Measurements from ENCODE around the gene GARNL3. TPM values are rescaled to one million over a fixed set of nuclear protein-coding genes. Genes with fewer than 3 reads are reported as not detected.
A peak's percentile ranks its signal among the peaks of the same experiment; 100 is the strongest.

Gene GARNL3
- total RNA-seq, 2 donors from 2014 or later: 34.2 to 34.4 TPM

DNA sequence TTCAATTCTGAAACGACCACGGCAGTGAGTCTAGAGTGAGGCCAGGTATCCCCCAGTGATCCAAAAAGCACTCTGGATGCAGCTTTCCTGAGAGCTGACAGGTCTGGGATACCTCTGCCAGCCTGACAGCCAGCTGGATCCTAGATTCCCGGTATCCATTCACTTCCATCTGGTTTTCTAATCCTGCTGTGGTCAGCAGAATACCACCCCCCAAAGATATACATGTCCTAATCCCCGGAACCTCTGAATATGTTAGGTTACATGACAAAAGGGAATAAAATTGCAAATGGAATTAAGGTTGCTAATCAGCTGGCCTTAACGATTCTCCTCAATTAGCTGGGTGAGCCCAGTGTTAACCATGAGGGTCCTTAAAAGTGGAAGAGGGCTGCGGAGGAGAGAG, 158.2 kb downstream of the GARNL3 start:
- H3K4me3 ChIP-seq: peak overlapping the region in 1 of 2 donors; percentile 85
- intact Hi-C loops (cut with DNase I): no loop called here

DNA sequence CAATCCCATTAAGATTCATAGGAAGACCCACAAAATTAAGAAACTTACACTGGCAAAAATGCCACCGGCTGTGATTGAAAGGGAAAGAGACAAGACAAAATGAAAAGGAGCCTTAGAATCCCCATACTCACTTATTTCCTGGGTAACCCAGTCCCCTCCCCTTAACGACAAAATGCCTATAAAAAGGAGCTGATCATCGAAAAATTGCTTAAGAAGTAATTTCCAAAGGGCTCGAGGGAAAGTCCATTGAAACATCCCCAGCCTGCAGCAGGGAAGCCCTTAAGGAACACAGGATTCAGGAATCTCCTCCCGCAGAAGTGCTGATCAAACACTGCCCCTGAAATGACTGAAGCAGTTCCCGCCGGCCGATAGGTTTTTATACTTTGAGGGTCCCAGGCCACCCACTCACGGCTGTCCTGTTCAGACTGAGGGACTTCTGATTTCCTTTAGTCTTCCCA, 158.9 kb downstream of the GARNL3 start:
- WGBS: 1% methylated on average over 9 of the region's 9 CpGs
- Histone ChIP-seq H3K27me3 (replicated peaks; ENCODE audit: insufficient read depth) (no peaks in the 10 kb centered on the region), H3K36me3 (no peaks in the 10 kb centered on the region), H3K27ac (peak overlapping the region; percentile 81 to 85), H3K9me3 (no peaks in the 10 kb centered on the region), H3K4me1 (replicated peaks) (peaks cover 14% of the 10 kb centered on the region), H3K4me3 (peak overlapping the region; percentile 69 to 85)
- DNase-seq (ENCODE audit: low spot score): no peak
- intact Hi-C loops (cut with DNase I): no loop called here
- TF ChIP-seq POLR2A (IDR thresholded peaks at IDR 0.05) (no peak), POLR2AphosphoS5 (IDR thresholded peaks at IDR 0.05) (no peak)
- TF ChIP-seq, protein P1, sequence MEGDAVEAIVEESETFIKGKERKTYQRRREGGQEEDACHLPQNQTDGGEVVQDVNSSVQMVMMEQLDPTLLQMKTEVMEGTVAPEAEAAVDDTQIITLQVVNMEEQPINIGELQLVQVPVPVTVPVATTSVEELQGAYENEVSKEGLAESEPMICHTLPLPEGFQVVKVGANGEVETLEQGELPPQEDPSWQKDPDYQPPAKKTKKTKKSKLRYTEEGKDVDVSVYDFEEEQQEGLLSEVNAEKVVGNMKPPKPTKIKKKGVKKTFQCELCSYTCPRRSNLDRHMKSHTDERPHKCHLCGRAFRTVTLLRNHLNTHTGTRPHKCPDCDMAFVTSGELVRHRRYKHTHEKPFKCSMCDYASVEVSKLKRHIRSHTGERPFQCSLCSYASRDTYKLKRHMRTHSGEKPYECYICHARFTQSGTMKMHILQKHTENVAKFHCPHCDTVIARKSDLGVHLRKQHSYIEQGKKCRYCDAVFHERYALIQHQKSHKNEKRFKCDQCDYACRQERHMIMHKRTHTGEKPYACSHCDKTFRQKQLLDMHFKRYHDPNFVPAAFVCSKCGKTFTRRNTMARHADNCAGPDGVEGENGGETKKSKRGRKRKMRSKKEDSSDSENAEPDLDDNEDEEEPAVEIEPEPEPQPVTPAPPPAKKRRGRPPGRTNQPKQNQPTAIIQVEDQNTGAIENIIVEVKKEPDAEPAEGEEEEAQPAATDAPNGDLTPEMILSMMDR (IDR thresholded peaks at IDR 0.05): no peak

More for the DNA sequence above, 158.2 kb downstream of the GARNL3 start:
- Histone ChIP-seq H3K27ac (no peak overlapping the region), H3K9me3 (no peaks in the 10 kb centered on the region), H3K27me3 (replicated peaks; ENCODE audit: insufficient read depth) (no peaks in the 10 kb centered on the region), H3K4me1 (replicated peaks) (peaks cover 14% of the 10 kb centered on the region), H3K36me3 (no peaks in the 10 kb centered on the region)
- 57% methylated on average over 6 of the region's 6 CpGs for WGBS
- no peak for DNase-seq (ENCODE audit: low spot score)
- TF ChIP-seq POLR2A (IDR thresholded peaks at IDR 0.05) (no peak), POLR2AphosphoS5 (IDR thresholded peaks at IDR 0.05) (no peak)

DNA sequence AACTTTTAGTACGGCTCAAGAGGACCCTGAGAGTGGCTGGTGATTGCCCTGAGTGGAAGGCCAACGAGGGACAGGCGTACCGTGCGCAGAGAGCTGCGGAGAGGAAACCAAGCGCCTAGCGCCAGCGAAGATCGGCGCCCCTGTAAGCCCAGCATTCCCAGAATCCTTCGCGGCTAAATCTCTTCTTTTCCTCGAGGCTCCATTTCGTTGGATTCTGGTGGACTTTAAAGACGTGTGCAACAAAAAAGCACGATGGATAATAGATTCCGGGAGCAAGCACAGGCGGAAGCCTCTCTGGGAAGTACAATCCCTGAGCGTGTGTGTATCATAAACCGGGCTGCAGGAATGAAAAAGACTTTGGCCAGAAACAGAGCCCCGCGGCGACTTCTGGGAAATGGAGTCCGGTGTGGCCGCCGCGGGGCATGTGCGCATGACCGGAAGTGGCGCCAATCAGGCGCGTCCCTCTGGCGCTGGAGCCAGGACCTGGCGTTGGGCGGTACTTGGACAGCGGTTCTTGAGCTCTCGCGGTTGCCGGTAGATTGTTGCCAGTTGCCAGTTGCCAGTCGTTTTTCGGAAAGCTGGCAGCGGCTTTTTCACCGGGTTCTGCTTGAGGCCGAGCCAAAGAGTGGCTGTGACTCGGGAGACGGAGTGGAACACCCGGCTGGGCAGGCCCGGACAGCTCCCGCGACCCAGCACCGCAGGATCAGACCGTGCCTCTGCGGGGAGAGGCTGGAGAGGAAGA, 159.5 kb downstream of the GARNL3 start, which contains the start of gene ZNF79:
ZNF79 (plus strand) TSS at position 449 of the 742 bp plus-strand sequence. CDS start 406 bp downstream, outside the sequence.
- intact Hi-C loops (cut with DNase I): no loop called here
- Histone ChIP-seq H3K4me1 (replicated peaks) (peaks cover 14% of the 10 kb centered on the region), H3K4me3 (peak within 1 kb of the TSS; percentile 69 to 85), H3K9me3 (no peaks in the 10 kb centered on the region), H3K27me3 (replicated peaks; ENCODE audit: insufficient read depth) (no peaks in the 10 kb centered on the region), H3K27ac (peak within 1 kb of the TSS; percentile 81 to 85), H3K36me3 (no peaks in the 10 kb centered on the region)
- peak; percentile 90 for DNase-seq (ENCODE audit: low spot score)
- WGBS: under 1% methylated on average over 53 of the region's 54 CpGs
- TF ChIP-seq, protein P1 (IDR thresholded peaks at IDR 0.05): peak in 2 of 4 experiments; percentile 22 to 30
- TF ChIP-seq POLR2AphosphoS5 (IDR thresholded peaks at IDR 0.05) (peak; percentile 96), POLR2A (IDR thresholded peaks at IDR 0.05) (peak; percentile 36)

DNA sequence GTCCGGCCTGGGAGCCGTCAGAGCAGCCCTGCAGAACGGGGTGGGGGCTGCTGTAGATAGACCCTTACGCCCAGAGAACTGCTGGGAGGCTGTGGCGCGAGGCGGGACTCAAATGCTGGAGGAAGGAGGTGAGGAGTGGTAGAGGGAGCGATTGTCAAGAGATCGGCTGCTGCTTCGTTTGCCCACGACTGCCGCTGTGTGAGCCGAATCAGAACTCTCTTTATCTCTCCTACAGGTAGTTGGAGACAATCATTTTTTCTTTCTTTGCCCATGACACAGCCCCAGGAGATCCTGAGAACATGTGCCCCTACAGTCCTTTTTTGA, 160.1 kb downstream of the GARNL3 start:
- no peak for DNase-seq (ENCODE audit: low spot score)
- TF ChIP-seq, protein P1 (IDR thresholded peaks at IDR 0.05): no peak
- TF ChIP-seq POLR2AphosphoS5 (IDR thresholded peaks at IDR 0.05): no peak
- TF ChIP-seq POLR2A (IDR thresholded peaks at IDR 0.05): no peak
- Histone ChIP-seq H3K36me3 (no peaks in the 10 kb centered on the region), H3K27me3 (replicated peaks; ENCODE audit: insufficient read depth) (no peaks in the 10 kb centered on the region), H3K4me3 (peak overlapping the region; percentile 69 to 85), H3K4me1 (replicated peaks) (peaks cover 14% of the 10 kb centered on the region), H3K27ac (peak overlapping the region; percentile 81 to 85), H3K9me3 (no peaks in the 10 kb centered on the region)
- intact Hi-C loops (cut with DNase I): no loop called here
- WGBS: 0% methylated on average over 13 of the region's 13 CpGs

DNA sequence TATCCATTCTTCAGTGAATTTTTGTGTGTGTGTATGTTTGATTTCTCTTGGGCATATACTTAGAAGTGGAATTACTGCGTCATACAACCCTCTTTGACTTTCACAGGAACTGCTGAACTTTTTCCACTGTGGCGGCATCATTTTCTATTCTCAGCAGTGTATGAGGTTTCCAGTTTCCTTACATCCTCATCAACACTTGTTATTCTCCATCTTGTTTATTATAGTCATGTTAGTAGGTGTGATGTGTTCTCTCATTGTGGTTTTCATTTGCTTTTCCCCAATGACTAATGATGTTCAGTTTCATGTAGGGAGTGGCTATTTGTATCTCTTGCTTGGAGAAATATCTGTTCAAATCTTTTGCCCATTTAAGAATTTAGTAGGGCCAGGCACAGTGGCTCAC, 162.2 kb downstream of the GARNL3 start:
- intact Hi-C loops (cut with DNase I): no loop called here
- no peak overlapping the region for H3K4me3 ChIP-seq
- 89% methylated on average over 2 of the region's 2 CpGs for WGBS

More for the DNA sequence above, 162.2 kb downstream of the GARNL3 start:
- H3K36me3 ChIP-seq: no peaks in the 10 kb centered on the region
- H3K9me3 ChIP-seq: no peaks in the 10 kb centered on the region
- DNase-seq (ENCODE audit: low spot score): no peak
- H3K27ac ChIP-seq: no peak overlapping the region
- TF ChIP-seq, protein P1 (IDR thresholded peaks at IDR 0.05): no peak
- TF ChIP-seq POLR2AphosphoS5 (IDR thresholded peaks at IDR 0.05) (no peak), POLR2A (IDR thresholded peaks at IDR 0.05) (no peak)
- peaks cover 14% of the 10 kb centered on the region for H3K4me1 ChIP-seq (replicated peaks)
- H3K27me3 ChIP-seq (replicated peaks; ENCODE audit: insufficient read depth): no peaks in the 10 kb centered on the region
